OCI-LY7 (cell line): ENCODE measurements around the gene ARHGAP23. TPM values are rescaled to one million over a fixed set of nuclear protein-coding genes. Genes with fewer than 3 reads are reported as not detected.

Source experiments
- BruUV-seq: library from RNA; stranded (reverse); fragments of 400-500 nt; replicated peaks from 2 replicates; lab custom pipeline; 2021; lab: Mats Ljungman, UMichigan
- CTCF ChIA-PET: fragments of 300-600 bp; sonication (Branson Sonifier 250); formaldehyde crosslinking; loops from one replicate; lab custom pipeline; 2022; ENCODE audit warnings: antibody characterized with exemption; ENCODE audit not compliant: unreplicated experiment; lab: Charles Lee
- POLR2A ChIA-PET: fragments of 300-600 bp; sonication (Branson Sonifier 250); formaldehyde crosslinking; loops from one replicate; lab custom pipeline; 2022; ENCODE audit warnings: antibody characterized with exemption; lab: Charles Lee
- DNase-seq: peaks from one replicate; pipeline ENCODE4 v3.0.0-alpha.2; 2015; ENCODE audit warnings: low spot score
- H2AFZ ChIP-seq: fragments of 200-600 bp; sonication (generic), shearing (Covaris generic); 2 replicates; pipeline ENCODE4 v1.6.1; 2014; ENCODE audit warnings: mild to moderate bottlenecking, antibody characterized with exemption, low read length, moderate library complexity
- H3K27ac ChIP-seq: fragments of 200-600 bp; sonication (generic); 2 replicates; pipeline ENCODE4 v1.5.1; 2014; ENCODE audit warnings: mixed run types, low read depth, mild to moderate bottlenecking, moderate library complexity, low read length, inconsistent platforms; ENCODE audit not compliant: poor library complexity, severe bottlenecking
- H3K36me3 ChIP-seq: fragments of 200-600 bp; sonication (generic); 2 replicates; pipeline ENCODE4 v1.6.1; 2014; ENCODE audit warnings: mild to moderate bottlenecking, antibody characterized with exemption, low read length, moderate library complexity, mixed read lengths; ENCODE audit not compliant: insufficient read depth
- H3K4me1 ChIP-seq: fragments of 200-600 bp; sonication (generic); 2 replicates; pipeline ENCODE4 v1.5.1; 2014; ENCODE audit warnings: mild to moderate bottlenecking, low read length; ENCODE audit not compliant: insufficient read depth, poor library complexity, severe bottlenecking
- H3K4me2 ChIP-seq: fragments of 200-600 bp; sonication (generic); 2 replicates; pipeline ENCODE4 v1.6.1; 2014; ENCODE audit warnings: mild to moderate bottlenecking, low read length
- H3K4me3 ChIP-seq: fragments of 200-600 bp; sonication (generic); 2 replicates; pipeline ENCODE4 v1.5.1; 2014; ENCODE audit warnings: mild to moderate bottlenecking, low read depth, low read length; ENCODE audit not compliant: poor library complexity, severe bottlenecking
- H3K79me2 ChIP-seq: fragments of 200-600 bp; sonication (generic); 2 replicates; pipeline ENCODE4 v1.6.1; 2016; ENCODE audit warnings: low read depth, mild to moderate bottlenecking, low read length, moderate library complexity, mixed read lengths; ENCODE audit not compliant: insufficient read depth
- H3K9me2 ChIP-seq: fragments of 200-600 bp; sonication (generic); 2 replicates; pipeline ENCODE4 v1.6.1; 2016; ENCODE audit warnings: mild to moderate bottlenecking, low read length, mixed read lengths; ENCODE audit not compliant: insufficient read depth
- H3K9me3 ChIP-seq: fragments of 200-600 bp; sonication (generic); 2 replicates; pipeline ENCODE4 v1.6.1; 2014; ENCODE audit warnings: mild to moderate bottlenecking, mixed run types, low read length, mixed read lengths
- H4K20me1 ChIP-seq: fragments of 200-600 bp; sonication (generic); 2 replicates; pipeline ENCODE4 v1.6.1; 2014; ENCODE audit warnings: mild to moderate bottlenecking, antibody characterized with exemption, low read length, moderate library complexity, mixed read lengths; ENCODE audit not compliant: insufficient read depth
- CTCF ChIP-seq: fragments of 200-600 bp; sonication (generic); conservative IDR thresholded peaks from 2 replicates; pipeline ENCODE4 v1.5.1; 2014; ENCODE audit warnings: mild to moderate bottlenecking, antibody characterized with exemption, low read length, moderate library complexity, mixed read lengths
- EZH2phosphoT487 ChIP-seq: fragments of 200-600 bp; sonication (generic); IDR thresholded peaks from 2 replicates; pipeline ENCODE4 v1.6.1; 2018; ENCODE audit warnings: low read depth, borderline replicate concordance, mild to moderate bottlenecking, mixed run types, antibody characterized with exemption, low read length, moderate library complexity, mixed read lengths
- intact Hi-C: fragments of 100-400 bp; cut with micrococcal nuclease; formaldehyde crosslinking; loops from one replicate; pipeline ENCODE4 v1.10.0; 2022; ENCODE audit not compliant: unreplicated experiment
- total RNA-seq, 2 experiments: library from RNA; depleted of rRNA in 1 of 2; stranded (reverse); fragments of >200 nt in 1 of 2; shearing (Covaris generic) in 1 of 2; gene quantifications; 2 replicates each; pipeline ENCODE4 v1.2.3, GENCODE V29; 2014 to 2022

The ARHGAP23 gene
- total RNA-seq, 2 experiments from 2014 or later: 16.3 to 18.6 TPM

- peak; percentile 56 for DNase-seq
- no peaks in the 10 kb centered on the region for H3K36me3 ChIP-seq
- peaks cover 81% of the 10 kb centered on the region for H3K4me1 ChIP-seq
- ChIA-PET POLR2A (no interaction called here), CTCF (no interaction called here)
- H3K9me3 ChIP-seq: no peaks in the 10 kb centered on the region
- peak overlapping the region; percentile 81 for H2AFZ ChIP-seq
- TF ChIP-seq EZH2phosphoT487: no peak
- TF ChIP-seq CTCF: no peak
- no TSS peak for BruUV-seq
- intact Hi-C loops: no loop called here
- no peaks in the 10 kb centered on the region for H3K9me2 ChIP-seq
- H3K4me3 ChIP-seq: no peak overlapping the region
- H3K79me2 ChIP-seq: no peaks in the 10 kb centered on the region
- H3K4me2 ChIP-seq: peak overlapping the region; percentile 93
- peak overlapping the region; percentile 91 for H3K27ac ChIP-seq
- no peaks in the 10 kb centered on the region for H4K20me1 ChIP-seq
Measured at GRCh38 chr17:38417210-38417951, 10.9 kb upstream of the ARHGAP23 start.

- BruUV-seq: no TSS peak
- intact Hi-C loops: no loop called here
- H3K4me2 ChIP-seq: peak overlapping the region; percentile 57
Measured at GRCh38 chr17:38418062-38418692, 10.1 kb upstream of the ARHGAP23 start.

More at GRCh38 chr17:38418062-38418692, 10.1 kb upstream of the ARHGAP23 start:
- Histone ChIP-seq H3K9me2 (no peaks in the 10 kb centered on the region), H3K36me3 (no peaks in the 10 kb centered on the region), H3K79me2 (no peaks in the 10 kb centered on the region), H3K4me1 (peaks cover 85% of the 10 kb centered on the region), H2AFZ (no peak overlapping the region), H3K9me3 (no peaks in the 10 kb centered on the region), H4K20me1 (no peaks in the 10 kb centered on the region), H3K4me3 (no peak overlapping the region), H3K27ac (no peak overlapping the region)
- TF ChIP-seq CTCF (no peak), EZH2phosphoT487 (no peak)
- DNase-seq: no peak
- ChIA-PET CTCF (no interaction called here), POLR2A (no interaction called here)
